ENCODE measurements around the gene C20orf96. TPM values are rescaled to one million over a fixed set of nuclear protein-coding genes. Genes with fewer than 3 reads are reported as not detected.
"Not testable (repeated sequence)": the region's sequence is repeated elsewhere in the genome, so short reads cannot be mapped to it uniquely, and the experiment has no call there.

C20orf96 gene, protein sequence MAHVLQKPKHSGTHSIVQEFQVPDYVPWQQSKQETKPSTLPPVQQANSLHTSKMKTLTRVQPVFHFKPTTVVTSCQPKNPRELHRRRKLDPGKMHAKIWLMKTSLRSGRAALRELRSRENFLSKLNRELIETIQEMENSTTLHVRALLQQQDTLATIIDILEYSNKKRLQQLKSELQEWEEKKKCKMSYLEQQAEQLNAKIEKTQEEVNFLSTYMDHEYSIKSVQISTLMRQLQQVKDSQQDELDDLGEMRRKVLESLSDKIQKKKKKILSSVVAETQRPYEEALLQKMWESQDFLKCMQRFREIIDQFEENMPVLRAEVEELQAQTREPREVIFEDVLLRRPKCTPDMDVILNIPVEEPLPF
- 8.8 TPM for total RNA-seq
- long read RNA-seq, partial matches to known transcripts: 7 of 15 reads
- long read RNA-seq, other reads (novel, unspliced or antisense): 6 of 15 reads

DNA sequence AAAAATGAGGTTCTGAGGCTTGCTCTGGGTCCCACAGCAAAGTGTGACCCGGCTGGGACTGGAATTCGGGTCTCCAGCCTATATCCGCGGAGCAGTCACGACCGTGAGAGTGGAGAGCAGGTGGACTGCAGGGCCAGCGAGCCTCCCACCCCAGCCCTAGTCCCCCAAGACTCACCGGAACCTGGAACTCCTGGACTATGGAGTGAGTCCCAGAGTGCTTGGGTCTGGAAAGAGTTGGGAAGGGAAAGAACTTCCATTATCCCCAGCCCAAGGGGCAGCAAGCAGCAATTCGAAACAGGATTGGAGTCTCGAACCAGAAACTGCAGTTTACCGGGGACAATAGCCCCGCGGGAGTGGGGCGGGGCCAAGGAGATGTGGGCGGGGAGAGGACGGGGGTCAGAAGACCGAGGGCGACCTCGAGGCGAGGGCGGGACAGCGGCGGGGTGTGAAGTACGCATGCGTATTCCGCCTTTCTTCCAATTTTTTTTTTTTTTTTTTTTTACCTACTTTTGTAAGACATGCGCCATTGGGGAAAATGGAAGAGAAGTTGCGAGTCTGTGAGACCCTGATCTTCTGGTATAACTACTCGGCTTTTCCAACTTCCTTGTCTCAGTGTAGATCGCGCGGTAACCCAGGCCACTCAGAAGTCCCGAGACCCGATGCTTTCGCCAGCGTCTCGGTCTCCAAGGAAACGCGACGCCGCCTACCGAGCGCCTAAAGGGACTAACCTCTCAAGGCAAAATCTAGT is at the start of gene C20orf96:
TSS of gene C20orf96 (minus strand) at position 667 of the 748 bp plus-strand sequence. CDS start at position 527, 140 bp downstream.
- Histone ChIP-seq H3K27me3 (no peaks in the 10 kb centered on the region), H3K9me3 (no peaks in the 10 kb centered on the region), H3K27ac (peak within 1 kb of the TSS; percentile 89), H3K36me3 (no peaks in the 10 kb centered on the region), H3K4me3 (peak within 1 kb of the TSS; percentile 75), H3K4me1 (peaks cover 18% of the 10 kb centered on the region)
- TF ChIP-seq, protein P1, sequence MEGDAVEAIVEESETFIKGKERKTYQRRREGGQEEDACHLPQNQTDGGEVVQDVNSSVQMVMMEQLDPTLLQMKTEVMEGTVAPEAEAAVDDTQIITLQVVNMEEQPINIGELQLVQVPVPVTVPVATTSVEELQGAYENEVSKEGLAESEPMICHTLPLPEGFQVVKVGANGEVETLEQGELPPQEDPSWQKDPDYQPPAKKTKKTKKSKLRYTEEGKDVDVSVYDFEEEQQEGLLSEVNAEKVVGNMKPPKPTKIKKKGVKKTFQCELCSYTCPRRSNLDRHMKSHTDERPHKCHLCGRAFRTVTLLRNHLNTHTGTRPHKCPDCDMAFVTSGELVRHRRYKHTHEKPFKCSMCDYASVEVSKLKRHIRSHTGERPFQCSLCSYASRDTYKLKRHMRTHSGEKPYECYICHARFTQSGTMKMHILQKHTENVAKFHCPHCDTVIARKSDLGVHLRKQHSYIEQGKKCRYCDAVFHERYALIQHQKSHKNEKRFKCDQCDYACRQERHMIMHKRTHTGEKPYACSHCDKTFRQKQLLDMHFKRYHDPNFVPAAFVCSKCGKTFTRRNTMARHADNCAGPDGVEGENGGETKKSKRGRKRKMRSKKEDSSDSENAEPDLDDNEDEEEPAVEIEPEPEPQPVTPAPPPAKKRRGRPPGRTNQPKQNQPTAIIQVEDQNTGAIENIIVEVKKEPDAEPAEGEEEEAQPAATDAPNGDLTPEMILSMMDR (IDR thresholded peaks at IDR 0.05): peak; percentile 51
- intact Hi-C loops (cut with DNase I): no loop called here
- DNase-seq: peak; percentile 98
- peak; percentile 98 for ATAC-seq

DNA sequence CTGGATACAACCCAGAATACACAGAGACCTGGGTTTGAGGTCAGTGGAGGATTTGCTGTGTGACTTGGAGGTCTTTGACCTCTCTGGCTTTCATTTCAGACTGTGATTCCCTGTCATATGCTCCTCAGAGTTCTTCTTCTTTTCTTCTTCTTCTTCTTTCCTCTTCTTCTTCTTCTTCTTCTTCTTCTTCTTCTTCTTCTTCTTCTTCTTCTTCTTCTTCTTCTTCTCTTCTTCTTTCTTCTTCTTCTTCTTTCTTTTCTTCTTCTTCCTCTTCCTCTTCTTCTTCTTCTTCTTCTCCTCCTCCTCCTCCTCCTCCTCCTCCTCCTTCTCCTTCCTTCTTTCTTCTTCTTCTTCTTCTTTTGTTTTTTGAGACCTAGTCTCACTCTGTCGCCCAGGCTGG is 45.5 kb upstream of the C20orf96 start:
- H3K4me1 ChIP-seq; H3K36me3 ChIP-seq; ATAC-seq; intact Hi-C loops (cut with DNase I); H3K27me3 ChIP-seq; H3K9me3 ChIP-seq; DNase-seq; H3K27ac ChIP-seq; H3K4me3 ChIP-seq: not testable (repeated sequence)

DNA sequence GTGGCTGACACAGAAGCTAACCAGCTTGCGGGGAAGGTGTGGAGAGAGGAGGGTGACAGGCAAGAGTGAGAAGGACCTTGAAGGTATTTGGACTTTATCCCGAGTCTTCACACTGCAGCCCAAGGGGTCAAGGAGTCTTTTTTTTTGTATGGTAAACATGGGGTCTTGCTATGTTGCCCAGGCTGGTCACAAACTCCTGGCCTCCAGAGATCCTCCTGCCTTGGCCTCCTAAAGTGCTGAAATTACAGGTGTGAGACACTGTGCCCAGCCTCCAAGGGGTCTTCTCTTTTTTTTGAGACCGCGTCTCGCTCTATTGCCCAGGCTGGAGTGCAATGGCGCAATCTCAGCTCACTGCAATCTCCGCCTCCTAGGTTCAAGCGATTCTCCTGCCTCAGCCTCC is 44.0 kb upstream of the C20orf96 start:
- TF ChIP-seq, protein P1 (IDR thresholded peaks at IDR 0.05): no peak
- H3K27me3 ChIP-seq: no peaks in the 10 kb centered on the region
- intact Hi-C loops (cut with DNase I): no loop called here
- H3K4me1 ChIP-seq: peaks cover 9% of the 10 kb centered on the region
- H3K36me3 ChIP-seq: no peaks in the 10 kb centered on the region
- no peak for DNase-seq
- no peak overlapping the region for H3K4me3 ChIP-seq
- no peaks in the 10 kb centered on the region for H3K9me3 ChIP-seq
- H3K27ac ChIP-seq: no peak overlapping the region
- no peak for ATAC-seq

DNA sequence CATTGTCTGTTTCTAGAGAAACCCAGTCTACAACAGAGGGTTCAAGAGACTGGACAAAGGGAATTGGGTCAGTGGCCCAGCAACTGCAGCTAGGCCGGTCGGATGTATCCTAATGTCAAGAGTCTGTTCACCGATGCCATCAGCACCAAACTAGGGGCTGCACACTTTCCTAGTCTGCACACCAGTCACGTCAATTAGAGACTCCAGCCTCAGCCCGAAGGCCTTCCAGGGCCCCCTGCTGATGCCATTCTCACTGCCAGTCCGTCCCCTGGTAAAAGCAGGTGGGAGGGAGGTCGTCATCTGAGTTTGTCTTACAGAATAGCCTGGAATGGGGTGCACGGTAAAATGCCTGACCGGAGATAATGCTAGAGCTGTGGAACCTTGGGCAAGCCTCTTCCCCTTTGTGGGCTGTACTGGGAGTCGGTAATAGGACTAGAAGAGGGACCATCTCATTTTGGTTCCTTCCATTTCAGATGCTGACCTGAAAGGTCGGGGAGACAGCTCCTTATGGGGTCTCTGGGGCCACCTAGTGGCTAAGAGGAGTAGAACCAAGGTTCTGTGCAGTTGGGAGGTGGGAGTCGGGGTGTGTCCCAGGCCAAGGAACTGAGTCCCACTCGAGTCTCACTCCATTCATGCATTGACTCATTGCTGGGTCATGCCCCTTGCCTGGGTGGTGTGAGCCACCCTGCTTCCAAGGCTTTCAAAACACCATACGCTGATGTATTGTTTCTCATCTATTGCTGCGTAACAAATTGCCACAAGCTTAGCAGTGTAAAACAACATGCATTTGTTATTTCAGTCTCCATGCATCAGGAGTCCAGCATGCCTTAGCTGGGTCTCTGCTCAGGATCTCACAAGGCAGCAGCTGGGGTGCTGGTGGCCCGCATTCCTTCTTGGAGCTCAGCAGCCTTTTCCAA is 39.9 kb upstream of the C20orf96 start:
- no peaks in the 10 kb centered on the region for H3K36me3 ChIP-seq
- TF ChIP-seq, protein P1 (IDR thresholded peaks at IDR 0.05): peak; percentile 79
- intact Hi-C loops (cut with DNase I): no loop called here
- H3K4me1 ChIP-seq: peaks cover 23% of the 10 kb centered on the region
- no peaks in the 10 kb centered on the region for H3K27me3 ChIP-seq
- ATAC-seq (peak; percentile 65), DNase-seq (no peak)
- H3K9me3 ChIP-seq: no peaks in the 10 kb centered on the region
- H3K4me3 ChIP-seq: no peak overlapping the region
- no peak overlapping the region for H3K27ac ChIP-seq

DNA sequence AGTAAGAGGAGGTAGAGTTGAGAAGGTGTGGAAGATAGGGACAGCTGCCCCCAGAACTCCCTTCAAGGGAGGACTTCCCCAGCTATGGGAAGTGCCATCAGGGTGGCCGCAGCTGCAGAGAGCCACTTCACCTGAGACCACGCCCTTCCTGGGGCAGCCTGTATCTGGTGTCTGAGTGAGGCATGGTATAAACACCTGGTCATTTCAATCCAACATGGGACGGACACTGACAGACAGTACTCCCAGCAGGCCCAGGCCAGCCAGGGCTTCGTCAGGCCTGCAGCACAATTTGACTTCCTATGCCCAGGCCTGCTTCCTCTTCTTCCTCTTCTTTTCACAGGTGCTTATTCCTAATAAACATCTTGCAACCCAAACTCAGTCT is 39.3 kb upstream of the C20orf96 start:
- no peak overlapping the region for H3K4me3 ChIP-seq
- ATAC-seq: no peak
- H3K36me3 ChIP-seq: no peaks in the 10 kb centered on the region
- H3K4me1 ChIP-seq: peaks cover 23% of the 10 kb centered on the region
- no peaks in the 10 kb centered on the region for H3K9me3 ChIP-seq
- no peak for DNase-seq
- no peak overlapping the region for H3K27ac ChIP-seq
- TF ChIP-seq, protein P1 (IDR thresholded peaks at IDR 0.05): no peak
- no peaks in the 10 kb centered on the region for H3K27me3 ChIP-seq
- intact Hi-C loops (cut with DNase I): no loop called here

Measured in upper lobe of right lung (tissue), 1 donor.